OCI-LY1 (cell line): ENCODE results near the gene SLC7A6OS.

Experiments
- H2AFZ ChIP-seq: fragments of 200-600 bp; sonication (generic), shearing (Covaris generic); 2 replicates; pipeline ENCODE4 v1.6.0; 2014; ENCODE audit warnings: antibody characterized with exemption, mild to moderate bottlenecking, low read length
- H3F3A ChIP-seq: fragments of 200-600 bp; sonication (generic), shearing (Covaris generic); 2 replicates; pipeline ENCODE4 v1.6.0; 2014; ENCODE audit warnings: mild to moderate bottlenecking, antibody characterized with exemption, low read length, moderate library complexity; ENCODE audit not compliant: insufficient read depth
- H3K27ac ChIP-seq: fragments of 200-600 bp; sonication (generic); 2 replicates; pipeline ENCODE4 v1.5.1; 2014; ENCODE audit warnings: low read length, mixed run types, mild to moderate bottlenecking, low read depth; ENCODE audit not compliant: poor library complexity, severe bottlenecking
- H3K27me3 ChIP-seq: fragments of 200-600 bp; sonication (generic); 2 replicates; pipeline ENCODE4 v1.6.0; 2014; ENCODE audit warnings: antibody characterized with exemption, mild to moderate bottlenecking, low read length, moderate library complexity; ENCODE audit not compliant: insufficient read depth
- H3K36me3 ChIP-seq: fragments of 200-600 bp; sonication (generic); 2 replicates; pipeline ENCODE4 v1.6.1; 2014; ENCODE audit warnings: mild to moderate bottlenecking, antibody characterized with exemption, low read length, moderate library complexity, mixed read lengths; ENCODE audit not compliant: insufficient read depth
- H3K4me1 ChIP-seq: fragments of 200-600 bp; sonication (generic); 2 replicates; pipeline ENCODE4 v1.5.1; 2014; ENCODE audit warnings: mild to moderate bottlenecking, low read length, moderate library complexity; ENCODE audit not compliant: insufficient read depth, severe bottlenecking
- H3K4me2 ChIP-seq: fragments of 200-600 bp; sonication (generic), shearing (Covaris generic); 2 replicates; pipeline ENCODE4 v1.6.1; 2014; ENCODE audit warnings: low read length
- H3K4me3 ChIP-seq: fragments of 200-600 bp; sonication (generic); 2 replicates; pipeline ENCODE4 v1.5.1; 2014; ENCODE audit warnings: low read length, low read depth, mild to moderate bottlenecking, mixed read lengths; ENCODE audit not compliant: poor library complexity, severe bottlenecking
- H3K79me2 ChIP-seq: fragments of 200-600 bp; shearing (Covaris generic); 2 replicates; pipeline ENCODE4 v1.6.1; 2016; ENCODE audit warnings: mixed run types, low read length, mixed read lengths; ENCODE audit not compliant: insufficient read depth
- H3K9ac ChIP-seq: fragments of 200-600 bp; sonication (generic), shearing (Covaris generic); 2 replicates; pipeline ENCODE4 v1.6.1; 2014; ENCODE audit warnings: mild to moderate bottlenecking, low read length, mixed read lengths
- H3K9me2 ChIP-seq: fragments of 200-600 bp; sonication (generic), shearing (Covaris generic); 2 replicates; pipeline ENCODE4 v1.6.1; 2014; ENCODE audit warnings: low read depth, mild to moderate bottlenecking, low read length, mixed read lengths
- H3K9me3 ChIP-seq: fragments of 200-600 bp; shearing (Covaris generic); 2 replicates; pipeline ENCODE4 v1.6.1; 2014; ENCODE audit warnings: low read length, mixed read lengths
- H4K20me1 ChIP-seq: fragments of 200-600 bp; sonication (generic), shearing (Covaris generic); 2 replicates; pipeline ENCODE4 v1.6.0; 2016; ENCODE audit warnings: mild to moderate bottlenecking, low read length; ENCODE audit not compliant: insufficient read depth
- EZH2 ChIP-seq: fragments of 200-600 bp; sonication (generic), shearing (Covaris generic); IDR thresholded peaks from 2 replicates; pipeline ENCODE4 v1.8.0; 2017; ENCODE audit warnings: borderline replicate concordance, mixed run types, mild to moderate bottlenecking, antibody characterized with exemption, low read length, moderate library complexity, mixed read lengths
- TF ChIP-seq, protein P1 (sequence below): fragments of 200-600 bp; sonication (generic), shearing (Covaris generic); IDR thresholded peaks from 2 replicates; pipeline ENCODE4 v1.5.1; 2017; ENCODE audit warnings: mild to moderate bottlenecking, antibody characterized with exemption, low read length, moderate library complexity, mixed read lengths

SLC7A6OS gene

DNA sequence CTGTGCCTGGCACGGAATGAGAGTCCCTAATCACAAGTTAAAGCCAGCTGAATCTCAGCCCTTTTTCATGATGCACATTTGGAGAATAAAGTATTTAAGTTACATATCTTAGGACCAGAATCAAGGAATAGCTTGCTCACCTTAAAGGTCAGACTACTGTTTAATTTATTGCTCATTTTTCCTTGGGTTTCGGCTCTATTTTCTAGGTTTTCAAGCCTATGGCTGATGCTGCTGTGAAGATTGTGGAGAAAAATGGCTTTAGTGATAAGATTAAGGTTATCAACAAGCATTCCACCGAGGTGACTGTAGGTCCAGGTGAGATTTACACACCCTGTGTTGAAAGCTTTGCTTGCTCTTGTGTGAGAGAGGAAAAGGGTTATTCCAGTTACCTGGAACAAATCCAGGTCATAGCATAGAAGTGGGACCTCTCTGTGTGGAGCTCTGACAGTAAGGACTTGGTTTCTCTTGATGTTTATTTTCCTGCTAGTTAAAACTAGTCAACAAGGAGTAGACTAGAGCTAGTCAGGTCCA lies 18.2 kb upstream of the SLC7A6OS start:
- peaks cover 9% of the 10 kb centered on the region for H3K4me1 ChIP-seq

DNA sequence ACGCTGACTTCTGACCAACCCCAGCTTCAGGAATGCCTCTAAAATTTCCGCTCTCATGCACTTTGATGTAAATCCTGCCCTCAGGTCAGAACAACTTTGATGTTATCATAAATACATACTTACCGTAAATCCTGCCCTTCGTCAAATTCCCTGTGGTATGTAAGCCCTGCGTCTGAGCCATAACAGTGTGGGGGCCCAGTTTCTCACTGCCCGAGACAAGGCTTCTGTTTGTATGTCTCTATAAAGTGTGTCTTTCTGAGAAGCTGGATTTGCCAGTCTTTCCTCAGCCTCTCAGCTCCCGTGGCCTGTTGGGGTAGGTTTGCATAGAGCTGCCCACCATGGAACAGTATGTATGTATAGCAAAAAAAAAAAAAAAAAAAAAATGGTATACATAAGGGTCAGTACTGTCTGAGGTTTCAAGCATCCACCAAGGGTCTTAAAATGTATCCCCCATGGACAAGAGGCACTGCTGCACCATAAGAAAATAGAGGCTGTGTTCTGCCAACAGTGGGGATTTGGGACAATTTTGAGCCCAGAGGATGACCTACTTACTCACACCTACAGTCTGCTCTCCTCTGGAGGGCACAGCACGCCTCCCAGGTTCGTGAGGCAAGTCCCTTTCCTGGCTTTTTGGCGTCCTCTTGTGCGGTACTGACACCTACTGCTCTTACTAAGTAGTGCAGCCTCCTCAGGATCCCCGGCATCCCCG lies 17.6 kb upstream of the SLC7A6OS start:
- peaks cover 67% of the 10 kb centered on the region for H3K36me3 ChIP-seq
- H3K79me2 ChIP-seq = no peaks in the 10 kb centered on the region
- no peaks in the 10 kb centered on the region for H3K9me3 ChIP-seq
- no peak overlapping the region for H3K9ac ChIP-seq
- no peaks in the 10 kb centered on the region for H3K9me2 ChIP-seq
- TF ChIP-seq, protein P1, sequence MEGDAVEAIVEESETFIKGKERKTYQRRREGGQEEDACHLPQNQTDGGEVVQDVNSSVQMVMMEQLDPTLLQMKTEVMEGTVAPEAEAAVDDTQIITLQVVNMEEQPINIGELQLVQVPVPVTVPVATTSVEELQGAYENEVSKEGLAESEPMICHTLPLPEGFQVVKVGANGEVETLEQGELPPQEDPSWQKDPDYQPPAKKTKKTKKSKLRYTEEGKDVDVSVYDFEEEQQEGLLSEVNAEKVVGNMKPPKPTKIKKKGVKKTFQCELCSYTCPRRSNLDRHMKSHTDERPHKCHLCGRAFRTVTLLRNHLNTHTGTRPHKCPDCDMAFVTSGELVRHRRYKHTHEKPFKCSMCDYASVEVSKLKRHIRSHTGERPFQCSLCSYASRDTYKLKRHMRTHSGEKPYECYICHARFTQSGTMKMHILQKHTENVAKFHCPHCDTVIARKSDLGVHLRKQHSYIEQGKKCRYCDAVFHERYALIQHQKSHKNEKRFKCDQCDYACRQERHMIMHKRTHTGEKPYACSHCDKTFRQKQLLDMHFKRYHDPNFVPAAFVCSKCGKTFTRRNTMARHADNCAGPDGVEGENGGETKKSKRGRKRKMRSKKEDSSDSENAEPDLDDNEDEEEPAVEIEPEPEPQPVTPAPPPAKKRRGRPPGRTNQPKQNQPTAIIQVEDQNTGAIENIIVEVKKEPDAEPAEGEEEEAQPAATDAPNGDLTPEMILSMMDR = peak; percentile 94
- TF ChIP-seq EZH2 = no peak
- no peaks in the 10 kb centered on the region for H4K20me1 ChIP-seq
- H3K27me3 ChIP-seq = no peaks in the 10 kb centered on the region
- H2AFZ ChIP-seq = no peak overlapping the region
- no peaks in the 10 kb centered on the region for H3F3A ChIP-seq
- peaks cover 9% of the 10 kb centered on the region for H3K4me1 ChIP-seq
- H3K27ac ChIP-seq = no peak overlapping the region
- H3K4me2 ChIP-seq = no peak overlapping the region
- no peak overlapping the region for H3K4me3 ChIP-seq

More for the DNA sequence above, 18.2 kb upstream of the SLC7A6OS start:
- Histone ChIP-seq H4K20me1 (no peaks in the 10 kb centered on the region), H3K36me3 (peaks cover 62% of the 10 kb centered on the region), H3K9me2 (no peaks in the 10 kb centered on the region), H3K4me2 (no peak overlapping the region), H3K4me3 (no peak overlapping the region), H3K79me2 (no peaks in the 10 kb centered on the region), H3K9me3 (no peaks in the 10 kb centered on the region), H3K9ac (no peak overlapping the region), H3F3A (no peaks in the 10 kb centered on the region), H3K27me3 (no peaks in the 10 kb centered on the region), H2AFZ (no peak overlapping the region), H3K27ac (no peak overlapping the region)
- TF ChIP-seq, protein P1 = no peak
- TF ChIP-seq EZH2 = no peak

DNA sequence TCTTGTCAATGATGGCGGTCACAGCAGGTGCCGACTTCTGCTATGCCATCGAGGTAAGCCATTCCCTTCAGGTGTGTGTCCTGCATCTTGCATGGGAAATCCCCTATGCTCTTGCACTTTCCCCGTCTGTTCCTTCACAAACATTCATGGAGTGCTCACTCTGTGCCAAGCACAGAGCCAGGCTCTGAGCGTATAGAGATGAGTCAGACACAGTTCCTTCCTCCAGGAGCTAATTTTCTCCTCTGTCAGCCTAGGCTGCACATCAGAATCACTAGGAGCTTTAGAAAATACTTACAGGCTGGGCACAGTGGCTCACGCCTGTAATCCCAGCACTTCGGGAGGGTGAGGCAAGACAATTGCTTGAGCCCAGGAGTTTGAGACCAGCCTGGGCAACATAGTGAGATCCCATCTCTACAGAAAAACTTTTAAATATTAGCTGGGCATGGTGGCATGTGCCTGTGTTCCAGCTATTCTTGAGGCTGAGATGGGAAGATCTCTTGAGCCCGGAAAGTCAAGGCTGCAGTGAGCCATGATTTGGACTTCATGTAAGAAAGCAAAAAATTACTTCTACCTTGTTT lies 14.1 kb upstream of the SLC7A6OS start:
- no peaks in the 10 kb centered on the region for H3F3A ChIP-seq
- no peaks in the 10 kb centered on the region for H3K27me3 ChIP-seq
- no peak overlapping the region for H3K4me3 ChIP-seq
- H3K79me2 ChIP-seq = no peaks in the 10 kb centered on the region
- H4K20me1 ChIP-seq = no peaks in the 10 kb centered on the region
- no peaks in the 10 kb centered on the region for H3K9me2 ChIP-seq
- H3K9me3 ChIP-seq = no peaks in the 10 kb centered on the region
- no peaks in the 10 kb centered on the region for H3K4me1 ChIP-seq
- H3K27ac ChIP-seq = no peak overlapping the region
- H2AFZ ChIP-seq = no peak overlapping the region
- H3K36me3 ChIP-seq = peaks cover 72% of the 10 kb centered on the region
- TF ChIP-seq, protein P1 = no peak
- no peak for TF ChIP-seq EZH2
- no peak overlapping the region for H3K9ac ChIP-seq
- H3K4me2 ChIP-seq = no peak overlapping the region
